HG02938 (cell line): ENCODE measurements around the gene AMH.

Source experiments
- ATAC-seq: cut with Tn5 transposase; IDR thresholded peaks from one replicate; pipeline ENCODE4 v1.9.1; 2021; ENCODE audit warnings: mild to moderate bottlenecking, moderate library complexity; ENCODE audit not compliant: unreplicated experiment

Gene AMH

GRCh38 chr19:2282862-2283237, 33.7 kb downstream of the AMH start:
- no peak for ATAC-seq

GRCh38 chr19:2283835-2284507, 34.8 kb downstream of the AMH start:
- no peak for ATAC-seq

GRCh38 chr19:2286402-2287140, 37.4 kb downstream of the AMH start:
- no peak for ATAC-seq

GRCh38 chr19:2287585-2288337, 38.6 kb downstream of the AMH start:
- ATAC-seq = no peak

- no peak for ATAC-seq
Measured at GRCh38 chr19:2288338-2288817, 39.3 kb downstream of the AMH start.

GRCh38 chr19:2288818-2289713, 39.9 kb downstream of the AMH start:
- no peak for ATAC-seq

GRCh38 chr19:2289714-2290435, 40.8 kb downstream of the AMH start:
- ATAC-seq = no peak

GRCh38 chr19:2290441-2291184, 41.5 kb downstream of the AMH start:
- ATAC-seq = no peak

- ATAC-seq = no peak
Measured at GRCh38 chr19:2291185-2291751, 42.1 kb downstream of the AMH start.

GRCh38 chr19:2294687-2295335, 45.7 kb downstream of the AMH start:
- ATAC-seq = no peak

GRCh38 chr19:2296141-2296540, 47.0 kb downstream of the AMH start:
- ATAC-seq = no peak

- ATAC-seq = no peak
Measured at GRCh38 chr19:2300533-2300932, 51.4 kb downstream of the AMH start.
